NCI-H2081 treated with DMSO at 0.1 percent for 48 hours (cell line): ENCODE measurements around the gene NTF4.
"Not testable (repeated sequence)": the region's sequence is repeated elsewhere in the genome, so short reads cannot be mapped to it uniquely, and the experiment has no call there.

ENCODE experiments used
- DNase-seq: peaks from one replicate; lab custom pipeline; 2025; lab: John Stamatoyannopoulos, UW

Gene NTF4

GRCh38 chr19:49056902-49057596 is 7.6 kb downstream of the NTF4 start:
- DNase-seq = not testable (repeated sequence)

- no peak for DNase-seq
Observed at GRCh38 chr19:49056101-49056901, 8.3 kb downstream of the NTF4 start.

GRCh38 chr19:49050376-49051033 is 14.1 kb downstream of the NTF4 start:
- DNase-seq = not testable (repeated sequence)

GRCh38 chr19:49049834-49050233 is 14.8 kb downstream of the NTF4 start:
- not testable (repeated sequence) for DNase-seq

- DNase-seq = not testable (repeated sequence)
Observed at GRCh38 chr19:49049011-49049410, 15.6 kb downstream of the NTF4 start, which contains the start of gene CGB8. CGB8 (minus strand) TSS chr19:49049111; CDS start chr19:49048739, 372 bp downstream.

- not testable (repeated sequence) for DNase-seq
Observed at GRCh38 chr19:49043548-49043947, 21.1 kb downstream of the NTF4 start, which contains the start of gene CGB5. CGB5 (plus strand) TSS chr19:49043848; CDS start chr19:49044210, 362 bp downstream.

- DNase-seq = not testable (repeated sequence)
Observed at GRCh38 chr19:49042666-49043065, 22.0 kb downstream of the NTF4 start.

GRCh38 chr19:49042177-49042576 is 22.4 kb downstream of the NTF4 start:
- no peak for DNase-seq

- DNase-seq = not testable (repeated sequence)
Observed at GRCh38 chr19:49039736-49040135, 24.9 kb downstream of the NTF4 start.

- DNase-seq = not testable (repeated sequence)
Observed at GRCh38 chr19:49038557-49039276, 25.9 kb downstream of the NTF4 start.

GRCh38 chr19:49038111-49038510 is 26.5 kb downstream of the NTF4 start:
- DNase-seq = not testable (repeated sequence)

- not testable (repeated sequence) for DNase-seq
Observed at GRCh38 chr19:49036815-49037214, 27.8 kb downstream of the NTF4 start, which contains the start of gene CGB1. CGB1 (minus strand) TSS chr19:49036895; CDS start chr19:49036711, 184 bp downstream.

- DNase-seq = not testable (repeated sequence)
Observed at GRCh38 chr19:49031642-49032301, 32.8 kb downstream of the NTF4 start, which contains the start of gene CGB2. CGB2 (plus strand) TSS chr19:49031890; CDS start chr19:49032096, 206 bp downstream.

GRCh38 chr19:49030323-49030722 is 34.3 kb downstream of the NTF4 start:
- not testable (repeated sequence) for DNase-seq

GRCh38 chr19:49029749-49030148 is 34.9 kb downstream of the NTF4 start:
- not testable (repeated sequence) for DNase-seq

- DNase-seq = not testable (repeated sequence)
Observed at GRCh38 chr19:49028686-49029085, 35.9 kb downstream of the NTF4 start.

- not testable (repeated sequence) for DNase-seq
Observed at GRCh38 chr19:49025599-49025998, 39.0 kb downstream of the NTF4 start.

- DNase-seq = not testable (repeated sequence)
Observed at GRCh38 chr19:49025088-49025487, 39.5 kb downstream of the NTF4 start.

GRCh38 chr19:49024233-49024632 is 40.4 kb downstream of the NTF4 start, which contains the start of gene CGB3:
CGB3 (minus strand) TSS chr19:49024333; CDS start chr19:49023971, 362 bp downstream.
- not testable (repeated sequence) for DNase-seq

GRCh38 chr19:49022116-49022515 is 42.5 kb downstream of the NTF4 start:
- DNase-seq = no peak
